Mesothelial cell of epicardium (in vitro differentiated cells): ENCODE measurements around the gene MMP2. TPM values are rescaled to one million over a fixed set of nuclear protein-coding genes. Genes with fewer than 3 reads are reported as not detected.
A peak's percentile ranks its signal among the peaks of the same experiment; 100 is the strongest.

Source experiments
- DNase-seq, 2 experiments: peaks; one replicate each; pipeline ENCODE4 v3.0.0; 2021; ENCODE audit warnings: low spot score in 2 of 2; ENCODE audit not compliant: unreplicated experiment in 2 of 2
- H3K27ac Mint-ChIP-seq: 2 replicates; pipeline ENCODE4 v1.8.0; 2021; ENCODE audit warnings: mixed read lengths
- H3K27me3 Mint-ChIP-seq: 2 replicates; pipeline ENCODE4 v1.8.0; 2021; ENCODE audit warnings: low read depth, mixed read lengths
- H3K36me3 Mint-ChIP-seq: 2 replicates; pipeline ENCODE4 v1.8.0; 2021; ENCODE audit warnings: mixed read lengths
- H3K4me1 Mint-ChIP-seq: 2 replicates; pipeline ENCODE4 v1.8.0; 2021; ENCODE audit warnings: mixed read lengths
- H3K4me3 Mint-ChIP-seq: 2 replicates; pipeline ENCODE4 v1.8.0; 2021; ENCODE audit warnings: mild to moderate bottlenecking, moderate library complexity, mixed read lengths
- H3K9me3 Mint-ChIP-seq: 2 replicates; pipeline ENCODE4 v1.8.0; 2021; ENCODE audit warnings: mixed read lengths
- total RNA-seq: library from RNA; stranded (reverse); gene quantifications from 3 replicates; pipeline ENCODE4 v1.2.1, GENCODE V29; 2021
- TF ChIP-seq, protein P1 (sequence below): fragments of 200-600 bp; sonication (generic); IDR thresholded peaks from one replicate; pipeline ENCODE4 v1.5.0; 2021; ENCODE audit warnings: antibody characterized with exemption; ENCODE audit not compliant: unreplicated experiment

MMP2 gene
- 383 to 396 TPM (median 385 TPM) in 3 replicates for total RNA-seq

DNA sequence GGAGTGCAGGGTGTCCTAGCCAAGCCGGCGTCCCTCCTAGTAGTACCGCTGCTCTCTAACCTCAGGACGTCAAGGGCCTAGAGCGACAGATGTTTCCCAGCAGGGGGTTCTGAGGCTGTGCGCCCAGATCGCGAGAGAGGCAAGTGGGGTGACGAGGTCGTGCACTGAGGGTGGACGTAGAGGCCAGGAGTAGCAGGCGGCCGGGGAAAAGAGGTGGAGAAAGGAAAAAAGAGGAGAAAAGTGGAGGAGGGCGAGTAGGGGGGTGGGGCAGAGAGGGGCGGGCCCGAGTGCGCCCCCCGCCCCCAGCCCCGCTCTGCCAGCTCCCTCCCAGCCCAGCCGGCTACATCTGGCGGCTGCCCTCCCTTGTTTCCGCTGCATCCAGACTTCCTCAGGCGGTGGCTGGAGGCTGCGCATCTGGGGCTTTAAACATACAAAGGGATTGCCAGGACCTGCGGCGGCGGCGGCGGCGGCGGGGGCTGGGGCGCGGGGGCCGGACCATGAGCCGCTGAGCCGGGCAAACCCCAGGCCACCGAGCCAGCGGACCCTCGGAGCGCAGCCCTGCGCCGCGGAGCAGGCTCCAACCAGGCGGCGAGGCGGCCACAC, at the start of gene MMP2:
TSS of gene MMP2 (plus strand) at position 372 of the 603 bp plus-strand sequence. CDS start 282 bp downstream, outside the sequence.
- peaks cover 11% of the 10 kb centered on the region for H3K36me3 Mint-ChIP-seq

DNA sequence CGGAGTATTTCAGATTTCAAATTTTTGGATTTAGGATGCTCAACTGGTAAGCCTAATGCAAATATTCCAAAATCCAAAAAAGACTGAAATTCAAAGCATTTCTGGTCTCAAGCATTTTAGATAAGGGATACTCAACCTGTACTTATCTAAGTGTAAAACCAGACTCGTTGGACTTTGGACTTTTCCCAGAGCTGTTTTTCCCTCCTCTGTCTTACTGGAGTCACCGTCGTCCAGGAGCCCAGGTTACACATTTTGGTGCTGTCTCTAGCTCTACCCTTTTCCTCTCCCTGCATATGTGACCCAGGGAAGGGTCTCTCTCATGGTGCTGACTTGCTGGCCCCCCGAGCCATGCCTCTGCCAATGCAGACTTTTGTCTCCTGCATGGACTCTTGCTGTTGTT, 46.0 kb upstream of the MMP2 start:
- Mint-ChIP-seq H3K4me3 (no peak overlapping the region), H3K9me3 (no peaks in the 10 kb centered on the region), H3K36me3 (no peaks in the 10 kb centered on the region), H3K27me3 (peaks cover 83% of the 10 kb centered on the region), H3K4me1 (no peaks in the 10 kb centered on the region), H3K27ac (no peak overlapping the region)
- TF ChIP-seq, protein P1, sequence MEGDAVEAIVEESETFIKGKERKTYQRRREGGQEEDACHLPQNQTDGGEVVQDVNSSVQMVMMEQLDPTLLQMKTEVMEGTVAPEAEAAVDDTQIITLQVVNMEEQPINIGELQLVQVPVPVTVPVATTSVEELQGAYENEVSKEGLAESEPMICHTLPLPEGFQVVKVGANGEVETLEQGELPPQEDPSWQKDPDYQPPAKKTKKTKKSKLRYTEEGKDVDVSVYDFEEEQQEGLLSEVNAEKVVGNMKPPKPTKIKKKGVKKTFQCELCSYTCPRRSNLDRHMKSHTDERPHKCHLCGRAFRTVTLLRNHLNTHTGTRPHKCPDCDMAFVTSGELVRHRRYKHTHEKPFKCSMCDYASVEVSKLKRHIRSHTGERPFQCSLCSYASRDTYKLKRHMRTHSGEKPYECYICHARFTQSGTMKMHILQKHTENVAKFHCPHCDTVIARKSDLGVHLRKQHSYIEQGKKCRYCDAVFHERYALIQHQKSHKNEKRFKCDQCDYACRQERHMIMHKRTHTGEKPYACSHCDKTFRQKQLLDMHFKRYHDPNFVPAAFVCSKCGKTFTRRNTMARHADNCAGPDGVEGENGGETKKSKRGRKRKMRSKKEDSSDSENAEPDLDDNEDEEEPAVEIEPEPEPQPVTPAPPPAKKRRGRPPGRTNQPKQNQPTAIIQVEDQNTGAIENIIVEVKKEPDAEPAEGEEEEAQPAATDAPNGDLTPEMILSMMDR = no peak
- no peak for DNase-seq

More for the DNA sequence above, at the start of gene MMP2:
- peak within 1 kb of the TSS; percentile 64 for H3K27ac Mint-ChIP-seq
- H3K27me3 Mint-ChIP-seq = peaks cover 20% of the 10 kb centered on the region
- TF ChIP-seq, protein P1 = no peak
- no peaks in the 10 kb centered on the region for H3K9me3 Mint-ChIP-seq
- DNase-seq = peak; percentile 42 to 62
- H3K4me1 Mint-ChIP-seq = peaks cover 26% of the 10 kb centered on the region
- peak within 1 kb of the TSS; percentile 83 for H3K4me3 Mint-ChIP-seq

DNA sequence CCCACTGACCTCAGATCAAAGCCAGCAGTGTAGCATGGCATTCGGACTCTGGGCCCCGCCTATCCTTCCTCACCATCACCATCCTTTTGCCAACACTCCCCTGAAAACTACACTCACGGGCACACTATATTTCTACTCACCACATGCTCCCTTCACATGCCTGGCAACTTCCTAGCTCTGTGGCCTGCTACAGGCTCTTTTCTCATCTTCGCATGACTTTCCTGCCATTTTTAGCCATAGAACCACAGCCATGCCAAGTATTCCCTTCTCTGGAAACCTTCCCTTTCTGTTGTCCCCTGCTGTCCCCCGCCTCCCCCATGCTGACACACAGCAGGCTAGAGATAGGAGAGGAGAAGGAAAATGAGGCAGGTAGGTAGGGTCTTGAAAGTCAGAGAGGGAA, 45.5 kb upstream of the MMP2 start:
- TF ChIP-seq, protein P1 = no peak
- Mint-ChIP-seq H3K27ac (no peak overlapping the region), H3K4me1 (no peaks in the 10 kb centered on the region)

DNA sequence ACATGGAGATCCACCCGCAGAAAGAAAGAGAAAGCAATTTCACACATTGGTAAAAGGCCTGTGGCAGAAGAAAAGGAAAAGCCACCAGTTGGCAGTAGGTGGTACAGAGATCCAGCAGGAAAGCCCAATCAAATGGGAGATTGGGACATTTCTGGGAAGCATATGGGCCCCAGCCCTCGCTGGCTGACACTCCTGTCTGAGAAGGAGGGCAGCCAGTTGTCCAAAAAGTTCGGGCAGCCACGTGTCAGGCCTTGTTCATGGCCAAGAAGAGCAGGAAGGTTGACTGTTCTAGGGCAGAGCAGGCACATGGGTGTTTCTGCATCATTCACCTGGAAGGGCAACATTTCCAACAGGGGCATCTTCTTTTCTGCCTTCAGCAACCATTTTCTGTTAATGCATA, 45.0 kb upstream of the MMP2 start:
- Mint-ChIP-seq H3K36me3 (no peaks in the 10 kb centered on the region), H3K27ac (no peak overlapping the region), H3K4me1 (no peaks in the 10 kb centered on the region), H3K27me3 (peaks cover 80% of the 10 kb centered on the region), H3K9me3 (no peaks in the 10 kb centered on the region), H3K4me3 (no peak overlapping the region)
- DNase-seq = no peak
- TF ChIP-seq, protein P1 = no peak

More for the DNA sequence above, 45.5 kb upstream of the MMP2 start:
- Mint-ChIP-seq H3K27me3 (peaks cover 84% of the 10 kb centered on the region), H3K9me3 (no peaks in the 10 kb centered on the region), H3K36me3 (no peaks in the 10 kb centered on the region), H3K4me3 (no peak overlapping the region)
- DNase-seq = no peak

DNA sequence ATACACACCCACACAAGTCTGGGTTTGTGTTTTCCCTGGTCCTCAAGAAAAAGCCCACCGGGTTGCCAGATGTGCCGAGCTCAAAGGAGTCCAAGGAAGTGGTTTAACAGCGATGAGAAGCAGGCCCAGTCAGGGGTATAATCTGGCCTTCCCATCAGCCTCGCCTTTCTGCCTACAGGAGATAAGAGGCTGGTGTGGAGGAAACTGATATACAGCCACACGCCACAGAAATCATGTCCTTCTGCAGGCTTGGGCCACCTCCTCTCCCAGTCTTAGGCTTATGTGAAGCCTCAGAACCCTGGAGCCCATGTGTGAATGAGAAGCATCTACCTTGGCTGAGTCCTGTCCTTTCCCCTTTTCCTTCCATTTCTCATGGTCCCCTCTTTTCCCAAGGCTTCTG, 43.6 kb upstream of the MMP2 start:
- H3K27me3 Mint-ChIP-seq = peaks cover 80% of the 10 kb centered on the region
- H3K4me1 Mint-ChIP-seq = no peaks in the 10 kb centered on the region
- no peak overlapping the region for H3K4me3 Mint-ChIP-seq
- H3K36me3 Mint-ChIP-seq = no peaks in the 10 kb centered on the region
- TF ChIP-seq, protein P1 = no peak
- H3K9me3 Mint-ChIP-seq = no peaks in the 10 kb centered on the region
- DNase-seq = no peak
- H3K27ac Mint-ChIP-seq = no peak overlapping the region
